ENCODE results near the gene ATOSB. TPM values are rescaled to one million over a fixed set of nuclear protein-coding genes. Genes with fewer than 3 reads are reported as not detected.

ATOSB gene
- total RNA-seq, 1 experiment from 2014 or later, result 10.2 TPM

- ChIA-PET POLR2A (interaction anchor here (1.3 kb wide), 1 partner anchor 10 kb away, joined by 3 read pairs; no protein-coding TSS in a partner anchor), RAD21 (ENCODE audit: low non-redundant PET in 1 of 2, low total read pairs in 2 of 2, uncharacterized antibody in 2 of 2, unreplicated experiment in 2 of 2) (no interaction called here), CTCF (interaction anchor here (1.0 kb wide), 1 partner anchor 11 kb away, joined by 3 read pairs; the partner anchor contains the start of gene STOML2)
- DNase-seq (ENCODE audit: low read depth, low spot score) (no peak), ATAC-seq (no peak)
- Histone ChIP-seq H3K4me3 (replicated peaks in 1 of 2; ENCODE audit: low read depth in 1 of 2, low read length in 2 of 2) (no peak overlapping the region), H3K9me2 (ENCODE audit: insufficient read depth) (no peaks in the 10 kb centered on the region), H3K9ac (ENCODE audit: low read length) (no peak overlapping the region), H3K4me1 (ENCODE audit: control insufficient read depth in 1 of 2, insufficient read depth in 2 of 2, low read length in 2 of 2) (peaks cover 5 to 12% of the 10 kb centered on the region in 2 experiments; a peak in 3 of 4 replicates), H4K20me1 (ENCODE audit: insufficient read depth) (no peaks in the 10 kb centered on the region), H3K36me3 (ENCODE audit: control insufficient read depth in 1 of 2, insufficient read depth in 2 of 2, low read length in 2 of 2) (peaks cover 7 to 17% of the 10 kb centered on the region in 2 experiments; a peak in 3 of 4 replicates), H3K27ac (ENCODE audit: low read depth, low read length) (no peak overlapping the region), H3K9me3 (ENCODE audit: control insufficient read depth in 1 of 2, insufficient read depth in 1 of 2, low read depth in 1 of 2, low read length in 2 of 2) (no peaks in the 10 kb centered on the region), H3K27me3 (ENCODE audit: insufficient read depth, low read length) (no peaks in the 10 kb centered on the region), H3K79me2 (ENCODE audit: insufficient read depth, low read length) (peaks cover 7% of the 10 kb centered on the region), H2AFZ (ENCODE audit: low read depth, low read length, poor library complexity, severe bottlenecking) (no peak overlapping the region), H3K4me2 (ENCODE audit: low read length) (no peak overlapping the region)
- no TSS peak for BruUV-seq (replicated peaks)
- TF ChIP-seq CEBPB (IDR thresholded peaks at IDR 0.05; ENCODE audit: low read depth) (no peak), EZH2phosphoT487 (IDR thresholded peaks at IDR 0.05; ENCODE audit: borderline replicate concordance) (no peak), SRF (IDR thresholded peaks at IDR 0.05; ENCODE audit: low read depth) (no peak), JUND (IDR thresholded peaks at IDR 0.05) (no peak), TCF7L2 (IDR thresholded peaks at IDR 0.05; ENCODE audit: borderline replicate concordance, extremely low read depth, insufficient read depth, insufficient read length) (no peak)
- TF ChIP-seq, protein P1, sequence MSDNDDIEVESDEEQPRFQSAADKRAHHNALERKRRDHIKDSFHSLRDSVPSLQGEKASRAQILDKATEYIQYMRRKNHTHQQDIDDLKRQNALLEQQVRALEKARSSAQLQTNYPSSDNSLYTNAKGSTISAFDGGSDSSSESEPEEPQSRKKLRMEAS (IDR thresholded peaks at IDR 0.05), result no peak
- TF ChIP-seq, protein P2, sequence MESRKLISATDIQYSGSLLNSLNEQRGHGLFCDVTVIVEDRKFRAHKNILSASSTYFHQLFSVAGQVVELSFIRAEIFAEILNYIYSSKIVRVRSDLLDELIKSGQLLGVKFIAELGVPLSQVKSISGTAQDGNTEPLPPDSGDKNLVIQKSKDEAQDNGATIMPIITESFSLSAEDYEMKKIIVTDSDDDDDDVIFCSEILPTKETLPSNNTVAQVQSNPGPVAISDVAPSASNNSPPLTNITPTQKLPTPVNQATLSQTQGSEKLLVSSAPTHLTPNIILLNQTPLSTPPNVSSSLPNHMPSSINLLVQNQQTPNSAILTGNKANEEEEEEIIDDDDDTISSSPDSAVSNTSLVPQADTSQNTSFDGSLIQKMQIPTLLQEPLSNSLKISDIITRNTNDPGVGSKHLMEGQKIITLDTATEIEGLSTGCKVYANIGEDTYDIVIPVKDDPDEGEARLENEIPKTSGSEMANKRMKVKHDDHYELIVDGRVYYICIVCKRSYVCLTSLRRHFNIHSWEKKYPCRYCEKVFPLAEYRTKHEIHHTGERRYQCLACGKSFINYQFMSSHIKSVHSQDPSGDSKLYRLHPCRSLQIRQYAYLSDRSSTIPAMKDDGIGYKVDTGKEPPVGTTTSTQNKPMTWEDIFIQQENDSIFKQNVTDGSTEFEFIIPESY (IDR thresholded peaks at IDR 0.05; ENCODE audit: extremely low read depth, insufficient replicate concordance, low read length), result no peak
- intact Hi-C loops (cut with micrococcal nuclease), result no loop called here
Observed at GRCh38 chr9:35091536-35091935, 24.1 kb downstream of the ATOSB start.

DNA sequence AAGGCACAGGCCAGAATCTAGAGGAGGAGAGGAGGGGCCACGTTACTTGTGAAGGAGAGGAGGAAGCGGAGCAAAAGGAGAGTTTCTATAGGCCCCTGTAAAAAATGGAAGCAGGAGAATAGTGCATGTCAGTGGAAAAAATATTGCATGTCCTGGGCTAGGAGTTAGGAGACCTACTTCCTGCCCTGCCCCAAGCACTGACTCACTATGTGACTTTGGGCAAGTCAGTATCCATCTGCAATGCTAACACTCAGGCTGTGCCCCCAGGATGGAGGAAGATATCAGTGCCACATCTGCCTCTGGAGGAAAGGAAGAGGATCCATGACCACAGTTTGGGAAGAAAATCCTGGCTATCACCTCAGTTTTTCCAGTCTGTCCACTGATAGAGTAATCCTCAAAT is 26.2 kb downstream of the ATOSB start:
- POLR2A ChIA-PET, result no interaction called here
- TF ChIP-seq EGR1 (IDR thresholded peaks at IDR 0.05; ENCODE audit: low read depth) (no peak), YY1 (IDR thresholded peaks at IDR 0.05; ENCODE audit: extremely low read depth, insufficient replicate concordance, low read depth, low read length) (no peak), SP1 (IDR thresholded peaks at IDR 0.05; ENCODE audit: low read depth) (no peak), POLR2AphosphoS5 (IDR thresholded peaks at IDR 0.05; ENCODE audit: low read depth, low read length) (no peak), EZH2phosphoT487 (IDR thresholded peaks at IDR 0.05; ENCODE audit: borderline replicate concordance) (no peak), EZH2 (IDR thresholded peaks at IDR 0.05) (no peak), CEBPB (IDR thresholded peaks at IDR 0.05; ENCODE audit: low read depth) (no peak), ZFX (IDR thresholded peaks at IDR 0.05) (no peak)
- TF ChIP-seq, protein P3, sequence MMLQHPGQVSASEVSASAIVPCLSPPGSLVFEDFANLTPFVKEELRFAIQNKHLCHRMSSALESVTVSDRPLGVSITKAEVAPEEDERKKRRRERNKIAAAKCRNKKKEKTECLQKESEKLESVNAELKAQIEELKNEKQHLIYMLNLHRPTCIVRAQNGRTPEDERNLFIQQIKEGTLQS (IDR thresholded peaks at IDR 0.05), result no peak
- TF ChIP-seq, protein P1 (IDR thresholded peaks at IDR 0.05), result no peak
- TF ChIP-seq, protein P2 (IDR thresholded peaks at IDR 0.05; ENCODE audit: extremely low read depth, insufficient replicate concordance, low read length), result no peak

More for the DNA sequence above, 26.2 kb downstream of the ATOSB start:
- H3K4me1 ChIP-seq (ENCODE audit: control insufficient read depth in 1 of 2, insufficient read depth in 2 of 2, low read length in 2 of 2), result no peaks in the 10 kb centered on the region
- no peaks in the 10 kb centered on the region for H3K9me3 ChIP-seq (ENCODE audit: control insufficient read depth in 1 of 2, insufficient read depth in 1 of 2, low read depth in 1 of 2, low read length in 2 of 2)
- H3K27me3 ChIP-seq (ENCODE audit: insufficient read depth, low read length), result no peaks in the 10 kb centered on the region
- no peak overlapping the region for H3K27ac ChIP-seq (ENCODE audit: low read depth, low read length)
- CTCF ChIA-PET, result no interaction called here
- H3K9ac ChIP-seq (ENCODE audit: low read length), result no peak overlapping the region
- H3K36me3 ChIP-seq (ENCODE audit: control insufficient read depth in 1 of 2, insufficient read depth in 2 of 2, low read length in 2 of 2), result peaks cover 7 to 17% of the 10 kb centered on the region in 2 experiments; a peak in 3 of 4 replicates
- H3K9me2 ChIP-seq (ENCODE audit: insufficient read depth), result no peaks in the 10 kb centered on the region
- no peak overlapping the region for H3K4me2 ChIP-seq (ENCODE audit: low read length)
- BruUV-seq (replicated peaks), result no TSS peak
- no peaks in the 10 kb centered on the region for H4K20me1 ChIP-seq (ENCODE audit: insufficient read depth)
- RAD21 ChIA-PET (ENCODE audit: low non-redundant PET in 1 of 2, low total read pairs in 2 of 2, uncharacterized antibody in 2 of 2, unreplicated experiment in 2 of 2), result no interaction called here
- H2AFZ ChIP-seq (ENCODE audit: low read depth, low read length, poor library complexity, severe bottlenecking), result no peak overlapping the region
- DNase-seq (ENCODE audit: low read depth, low spot score) (no peak), ATAC-seq (no peak)
- intact Hi-C loops (cut with micrococcal nuclease), result no loop called here
- H3K4me3 ChIP-seq (replicated peaks in 1 of 2; ENCODE audit: low read depth in 1 of 2, low read length in 2 of 2), result no peak overlapping the region
- H3K79me2 ChIP-seq (ENCODE audit: insufficient read depth, low read length), result no peaks in the 10 kb centered on the region

Measured in HCT116 (cell line).